Neural progenitor cell (in vitro differentiated cells): ENCODE results near the gene BAZ2A. TPM values are rescaled to one million over a fixed set of nuclear protein-coding genes. Genes with fewer than 3 reads are reported as not detected.

Experiments used
- DNase-seq: peaks from one replicate; pipeline ENCODE4 v3.0.0-alpha.2; 2016; ENCODE audit warnings: low spot score
- H2AFZ ChIP-seq: fragments of 200-600 bp; sonication (generic); replicated peaks from 2 replicates; pipeline ENCODE4 v1.6.1; 2016; ENCODE audit warnings: antibody characterized with exemption
- H3F3A ChIP-seq: fragments of 200-600 bp; sonication (generic); 2 replicates; pipeline ENCODE4 v1.6.1; 2016; ENCODE audit warnings: antibody characterized with exemption, low read depth
- H3K27ac ChIP-seq: fragments of 200-600 bp; sonication (generic); 2 replicates; pipeline ENCODE4 v1.5.1; 2016; ENCODE audit warnings: mild to moderate bottlenecking
- H3K27me3 ChIP-seq: fragments of 200-600 bp; sonication (generic); 2 replicates; pipeline ENCODE4 v1.6.1; 2016; ENCODE audit warnings: mild to moderate bottlenecking, moderate library complexity
- H3K36me3 ChIP-seq: fragments of 200-600 bp; sonication (generic); 2 replicates; pipeline ENCODE4 v1.5.1; 2016
- H3K4me1 ChIP-seq: fragments of 200-600 bp; sonication (generic); 2 replicates; pipeline ENCODE4 v1.6.1; 2016; ENCODE audit warnings: mixed run types
- H3K4me2 ChIP-seq: fragments of 200-600 bp; sonication (generic); 2 replicates; pipeline ENCODE4 v1.6.1; 2016
- H3K4me3 ChIP-seq: fragments of 200-600 bp; sonication (generic); 2 replicates; pipeline ENCODE4 v1.5.1; 2016
- H3K79me2 ChIP-seq: fragments of 200-600 bp; sonication (generic); 2 replicates; pipeline ENCODE4 v1.6.1; 2016; ENCODE audit warnings: low read depth
- H3K9ac ChIP-seq: fragments of 200-600 bp; sonication (generic); 2 replicates; pipeline ENCODE4 v1.6.1; 2016
- H3K9me3 ChIP-seq: fragments of 200-600 bp; sonication (generic); 2 replicates; pipeline ENCODE4 v1.5.1; 2016; ENCODE audit warnings: low read depth
- H4K20me1 ChIP-seq: fragments of 200-600 bp; sonication (generic); 2 replicates; pipeline ENCODE4 v1.6.1; 2016; ENCODE audit warnings: low read depth
- H3K27ac Mint-ChIP-seq: 3 replicates; pipeline ENCODE4 v1.8.0; 2021; ENCODE audit warnings: mixed read lengths
- H3K27me3 Mint-ChIP-seq: 2 replicates; pipeline ENCODE4 v1.8.0; 2022; ENCODE audit warnings: low read depth, mild to moderate bottlenecking, inconsistent platforms, moderate library complexity, mixed read lengths; ENCODE audit not compliant: insufficient read depth
- H3K36me3 Mint-ChIP-seq: 3 replicates; pipeline ENCODE4 v1.8.0; 2021; ENCODE audit warnings: mixed read lengths
- H3K4me1 Mint-ChIP-seq: 3 replicates; pipeline ENCODE4 v1.8.0; 2021; ENCODE audit warnings: mixed read lengths
- H3K4me3 Mint-ChIP-seq: 3 replicates; pipeline ENCODE4 v1.8.0; 2021; ENCODE audit warnings: mild to moderate bottlenecking, moderate library complexity, mixed read lengths
- H3K9me3 Mint-ChIP-seq: 3 replicates; pipeline ENCODE4 v1.8.0; 2020; ENCODE audit warnings: mixed read lengths
- CTCF ChIP-seq: fragments of 200-600 bp; sonication (generic); IDR thresholded peaks from 2 replicates; pipeline ENCODE4 v1.5.1; 2017; ENCODE audit warnings: antibody characterized with exemption, mild to moderate bottlenecking
- EZH2 ChIP-seq: fragments of 200-600 bp; sonication (generic); IDR thresholded peaks from 2 replicates; pipeline ENCODE4 v1.6.1; 2017; ENCODE audit warnings: antibody characterized with exemption, mild to moderate bottlenecking, moderate library complexity
- EZH2phosphoT487 ChIP-seq: fragments of 200-600 bp; sonication (generic); IDR thresholded peaks from 2 replicates; pipeline ENCODE4 v1.6.1; 2017; ENCODE audit warnings: antibody characterized with exemption
- total RNA-seq: library from RNA; depleted of rRNA; stranded (reverse); fragments of >200 nt; gene quantifications from 2 replicates; pipeline ENCODE4 v1.2.3, GENCODE V29; 2015; ENCODE audit warnings: low replicate concordance

BAZ2A gene
- total RNA-seq, 1 donor from 2014 or later, result 27.1 TPM

DNA sequence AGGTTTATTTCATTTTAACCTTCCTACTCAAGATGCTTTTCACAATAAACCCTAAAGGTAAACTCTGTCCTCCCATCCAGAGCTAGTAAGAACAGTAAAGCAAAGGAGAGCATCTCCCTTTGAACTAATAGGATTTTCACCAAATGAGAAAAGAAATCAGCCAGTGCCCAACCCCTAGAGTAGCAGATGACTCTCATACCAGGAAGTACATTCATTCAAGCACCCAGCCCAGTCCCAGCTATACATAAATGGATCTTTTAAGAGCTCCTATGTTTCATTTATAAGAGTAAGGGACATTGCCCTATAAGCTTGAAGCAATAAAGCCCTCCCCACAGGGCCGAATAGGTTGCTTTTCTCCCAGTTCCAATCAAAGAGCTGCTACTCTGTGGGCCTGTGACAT, 7.6 kb downstream of the BAZ2A start:
- Histone ChIP-seq H3K4me1 (peaks cover 10% of the 10 kb centered on the region), H3K9ac (no peak overlapping the region), H3K9me3 (no peaks in the 10 kb centered on the region), H3K4me3 (no peak overlapping the region), H3K36me3 (no peaks in the 10 kb centered on the region), H3K79me2 (peaks cover 99% of the 10 kb centered on the region), H3K4me2 (no peak overlapping the region), H3K27ac (no peak overlapping the region), H4K20me1 (peaks cover 94% of the 10 kb centered on the region), H3K27me3 (no peaks in the 10 kb centered on the region), H2AFZ (no peak overlapping the region), H3F3A (peaks cover 5% of the 10 kb centered on the region)
- H3K27me3 Mint-ChIP-seq, result no peaks in the 10 kb centered on the region
- no peaks in the 10 kb centered on the region for H3K9me3 Mint-ChIP-seq
- no peak for TF ChIP-seq CTCF
- no peak for TF ChIP-seq EZH2
- TF ChIP-seq EZH2phosphoT487, result no peak
- peaks cover 40% of the 10 kb centered on the region for H3K36me3 Mint-ChIP-seq
- peaks cover 17% of the 10 kb centered on the region for H3K4me1 Mint-ChIP-seq
- no peak overlapping the region for H3K4me3 Mint-ChIP-seq
- no peak overlapping the region for H3K27ac Mint-ChIP-seq
- no peak for DNase-seq

DNA sequence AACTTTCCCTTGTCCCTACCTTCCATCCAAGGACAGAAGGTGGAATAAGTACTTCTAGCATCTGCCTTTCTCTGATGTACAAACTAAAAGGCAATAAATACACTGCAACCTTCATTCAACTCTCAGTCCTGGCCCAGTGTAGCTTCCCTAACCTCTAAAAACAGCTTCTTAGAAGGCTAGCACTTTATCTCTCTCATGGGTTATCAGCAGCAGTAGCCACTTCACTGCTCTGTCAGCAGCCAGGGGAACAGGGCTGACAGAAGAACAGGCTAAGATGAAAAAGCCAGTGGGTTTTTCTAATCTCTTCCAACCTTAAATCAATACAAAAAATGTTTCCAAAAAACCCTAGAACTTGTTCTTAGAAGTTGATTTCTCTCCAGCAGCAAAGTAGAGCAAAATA, 13.2 kb downstream of the BAZ2A start:
- Histone ChIP-seq H2AFZ (no peak overlapping the region), H3K4me2 (no peak overlapping the region), H3K36me3 (peaks cover 4% of the 10 kb centered on the region), H3K79me2 (peaks cover 59% of the 10 kb centered on the region), H3F3A (no peaks in the 10 kb centered on the region), H3K9ac (no peak overlapping the region), H3K27ac (no peak overlapping the region), H3K4me1 (no peaks in the 10 kb centered on the region), H4K20me1 (peaks cover 74% of the 10 kb centered on the region), H3K27me3 (no peaks in the 10 kb centered on the region), H3K9me3 (no peaks in the 10 kb centered on the region), H3K4me3 (no peak overlapping the region)
- no peak overlapping the region for H3K27ac Mint-ChIP-seq
- no peak for TF ChIP-seq EZH2phosphoT487
- H3K27me3 Mint-ChIP-seq, result peaks cover 2% of the 10 kb centered on the region
- no peak overlapping the region for H3K4me3 Mint-ChIP-seq
- H3K36me3 Mint-ChIP-seq, result peaks cover 42% of the 10 kb centered on the region
- no peak for DNase-seq
- H3K9me3 Mint-ChIP-seq, result no peaks in the 10 kb centered on the region
- H3K4me1 Mint-ChIP-seq, result peaks cover 4% of the 10 kb centered on the region

DNA sequence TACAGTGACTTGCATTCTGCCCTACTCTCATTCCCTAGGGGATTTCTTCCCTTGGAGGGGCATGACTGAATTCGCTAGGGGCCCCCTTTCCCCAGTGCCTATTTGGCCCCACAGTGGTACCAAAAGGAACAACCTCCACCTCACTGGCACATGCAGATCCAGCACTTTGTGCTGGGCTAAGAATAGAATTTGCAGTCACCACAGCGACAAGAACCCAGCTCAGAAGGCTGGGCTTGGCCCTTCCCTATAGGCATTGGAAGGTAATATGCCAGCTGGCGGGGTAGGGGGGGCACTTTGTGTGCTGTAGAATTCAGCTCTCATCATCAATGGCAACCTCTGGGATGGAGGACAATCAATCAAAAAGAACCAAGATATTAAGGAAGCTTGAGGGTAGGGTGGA, 13.9 kb downstream of the BAZ2A start:
- Mint-ChIP-seq H3K4me1 (peaks cover 3% of the 10 kb centered on the region), H3K36me3 (peaks cover 47% of the 10 kb centered on the region), H3K27ac (no peak overlapping the region), H3K4me3 (no peak overlapping the region), H3K9me3 (no peaks in the 10 kb centered on the region), H3K27me3 (peaks cover 2% of the 10 kb centered on the region)
- no peaks in the 10 kb centered on the region for H3F3A ChIP-seq
- H3K27me3 ChIP-seq, result no peaks in the 10 kb centered on the region
- H3K79me2 ChIP-seq, result peaks cover 53% of the 10 kb centered on the region
- peaks cover 67% of the 10 kb centered on the region for H4K20me1 ChIP-seq
- no peaks in the 10 kb centered on the region for H3K4me1 ChIP-seq
- H3K27ac ChIP-seq, result no peak overlapping the region
- H3K4me3 ChIP-seq, result no peak overlapping the region
- TF ChIP-seq EZH2phosphoT487 (no peak), EZH2 (no peak), CTCF (no peak)
- no peak overlapping the region for H3K9ac ChIP-seq
- H3K9me3 ChIP-seq, result no peaks in the 10 kb centered on the region
- DNase-seq, result no peak
- no peak overlapping the region for H3K4me2 ChIP-seq
- peaks cover 4% of the 10 kb centered on the region for H3K36me3 ChIP-seq
- H2AFZ ChIP-seq, result no peak overlapping the region

- Histone ChIP-seq H3K9me3 (no peaks in the 10 kb centered on the region), H4K20me1 (peaks cover 61% of the 10 kb centered on the region), H3K36me3 (peaks cover 4% of the 10 kb centered on the region), H3K4me1 (no peaks in the 10 kb centered on the region), H3F3A (peaks cover 5% of the 10 kb centered on the region), H2AFZ (no peak overlapping the region), H3K4me3 (no peak overlapping the region), H3K79me2 (peaks cover 36% of the 10 kb centered on the region), H3K27ac (no peak overlapping the region), H3K27me3 (no peaks in the 10 kb centered on the region), H3K9ac (no peak overlapping the region), H3K4me2 (no peak overlapping the region)
- no peak for TF ChIP-seq EZH2phosphoT487
- no peak for TF ChIP-seq EZH2
- no peak for TF ChIP-seq CTCF
- H3K27me3 Mint-ChIP-seq, result peaks cover 2% of the 10 kb centered on the region
- DNase-seq, result no peak
- H3K4me3 Mint-ChIP-seq, result no peak overlapping the region
- no peak overlapping the region for H3K27ac Mint-ChIP-seq
- peaks cover 46% of the 10 kb centered on the region for H3K36me3 Mint-ChIP-seq
- H3K9me3 Mint-ChIP-seq, result no peaks in the 10 kb centered on the region
- H3K4me1 Mint-ChIP-seq, result no peaks in the 10 kb centered on the region
Observed at GRCh38 chr12:56614627-56615026, 15.5 kb downstream of the BAZ2A start.
